Hematopoietic multipotent progenitor cell treated with erythropoietin and hydrocortisone succinate and interleukin-3 and kit ligand, for 17 days (in vitro differentiated cells): ENCODE data around the gene PARD3B.

Experiments
- DNase-seq: peaks from one replicate; pipeline ENCODE4 v3.0.0-alpha.2; 2015; ENCODE audit warnings: low spot score

Gene PARD3B

GRCh38 chr2:204544961-204545860 lies at the start of gene PARD3B:
Gene PARD3B, plus strand, starts transcription at chr2:204545475. Its CDS starts 525 bp downstream, at chr2:204546000.
- DNase-seq, result no peak

- DNase-seq, result no peak
Observed at GRCh38 chr2:204496779-204497178, 48.5 kb upstream of the PARD3B start.

GRCh38 chr2:204497855-204498254 lies 47.4 kb upstream of the PARD3B start:
- DNase-seq, result no peak

- DNase-seq, result no peak
Observed at GRCh38 chr2:204498291-204498690, 47.0 kb upstream of the PARD3B start.

- no peak for DNase-seq
Observed at GRCh38 chr2:204503869-204504268, 41.4 kb upstream of the PARD3B start.

GRCh38 chr2:204504594-204504993 lies 40.7 kb upstream of the PARD3B start:
- no peak for DNase-seq

- DNase-seq, result no peak
Observed at GRCh38 chr2:204505488-204505887, 39.8 kb upstream of the PARD3B start.

GRCh38 chr2:204505946-204506345 lies 39.3 kb upstream of the PARD3B start:
- no peak for DNase-seq

- no peak for DNase-seq
Observed at GRCh38 chr2:204507636-204508035, 37.6 kb upstream of the PARD3B start.

- DNase-seq, result no peak
Observed at GRCh38 chr2:204510709-204511420, 34.4 kb upstream of the PARD3B start.

GRCh38 chr2:204514439-204514838 lies 30.8 kb upstream of the PARD3B start:
- DNase-seq, result no peak

GRCh38 chr2:204515416-204515815 lies 29.9 kb upstream of the PARD3B start:
- DNase-seq, result no peak

- DNase-seq, result no peak
Observed at GRCh38 chr2:204517154-204517553, 28.1 kb upstream of the PARD3B start.

GRCh38 chr2:204529795-204530463 lies 15.3 kb upstream of the PARD3B start:
- DNase-seq, result no peak

GRCh38 chr2:204530464-204530805 lies 14.8 kb upstream of the PARD3B start:
- no peak for DNase-seq

GRCh38 chr2:204533629-204534370 lies 11.5 kb upstream of the PARD3B start:
- DNase-seq, result no peak

- no peak for DNase-seq
Observed at GRCh38 chr2:204535356-204535755, 9.9 kb upstream of the PARD3B start.

GRCh38 chr2:204535764-204536163 lies 9.5 kb upstream of the PARD3B start:
- no peak for DNase-seq

GRCh38 chr2:204538182-204539018 lies 6.9 kb upstream of the PARD3B start:
- DNase-seq, result no peak

GRCh38 chr2:204539019-204539385 lies 6.3 kb upstream of the PARD3B start:
- DNase-seq, result no peak

- no peak for DNase-seq
Observed at GRCh38 chr2:204541637-204542036, 3.6 kb upstream of the PARD3B start.
